Uterus (tissue), 4 donors: ENCODE results near the gene SSBP3. TPM values are rescaled to one million over a fixed set of nuclear protein-coding genes. Genes with fewer than 3 reads are reported as not detected.

Source experiments
- DNase-seq, 2 donors: peaks; one replicate each; pipeline ENCODE4 v3.0.0-alpha.2; 2019 to 2020
- H3K27ac ChIP-seq, 2 donors: fragments of 200-600 bp; sonication (generic); 1 replicate in 1 of 2; 2 replicates in 1 of 2; pipeline ENCODE4 v1.5.1; 2016 to 2018
- H3K27me3 ChIP-seq, 2 donors: fragments of 200-600 bp; sonication (generic); one replicate each; pipeline ENCODE4 v1.5.1; 2018 to 2019; ENCODE audit warnings: control low read depth in 1 of 2
- H3K36me3 ChIP-seq, 2 donors: fragments of 200-600 bp; sonication (generic); one replicate each; pipeline ENCODE4 v1.5.1; 2019; ENCODE audit warnings: control low read depth in 1 of 2
- H3K4me1 ChIP-seq, 2 donors: fragments of 200-600 bp; sonication (generic); one replicate each; pipeline ENCODE4 v1.5.1; 2018 to 2019; ENCODE audit warnings: control low read depth in 1 of 2
- H3K4me3 ChIP-seq, 2 donors: fragments of 200-600 bp; sonication (generic); 1 replicate in 1 of 2; 2 replicates in 1 of 2; pipeline ENCODE4 v1.5.1; 2018 to 2019; ENCODE audit warnings: mild to moderate bottlenecking in 1 of 2
- H3K9me3 ChIP-seq, 2 donors: fragments of 200-600 bp; sonication (generic); one replicate each; pipeline ENCODE4 v1.5.1; 2019; ENCODE audit warnings: control low read depth in 1 of 2
- CTCF ChIP-seq, 4 experiments: fragments of 200-600 bp in 2 of 4; fragments of 450-650 bp in 2 of 4; sonication (generic) in 2 of 4; IDR thresholded peaks; one replicate each; pipeline ENCODE4 v1.5.1; 2016 to 2019; ENCODE audit warnings: antibody characterized with exemption in 4 of 4, mild to moderate bottlenecking in 2 of 4, moderate library complexity in 1 of 4
- POLR2A ChIP-seq, 2 donors: fragments of 450-650 bp; IDR thresholded peaks; one replicate each; pipeline ENCODE4 v1.6.1; 2016; ENCODE audit warnings: antibody characterized with exemption in 2 of 2, mild to moderate bottlenecking in 1 of 2, moderate library complexity in 1 of 2
- intact Hi-C: fragments of 100-400 bp; cut with DNase I; formaldehyde crosslinking; loops from one replicate; pipeline ENCODE4 v1.15.1; 2023; ENCODE audit warnings: low total_unique reads
- total RNA-seq, 4 donors: library from RNA; depleted of rRNA in 3 of 4; stranded (reverse); fragments of >200 nt in 3 of 4; gene quantifications; one replicate each; pipeline versions ENCODE4 v1.1.0 to v1.2.4, GENCODE V29; 2014 to 2023
- donor health status: DM: yes; HTN: yes; CAD: no.

Gene SSBP3
- total RNA-seq, 4 donors from 2014 or later: 19.7 to 125 (median 31.4) TPM

GRCh38 chr1:54413295-54413694 lies 7.1 kb upstream of the SSBP3 start:
- H3K27ac ChIP-seq: peak overlapping the region; percentile 43 to 56
- DNase-seq: peak; percentile 60 to 75
- intact Hi-C loops: no loop called here
- no peak for TF ChIP-seq POLR2A (IDR thresholded peaks at IDR 0.05)
- TF ChIP-seq CTCF (IDR thresholded peaks at IDR 0.05): no peak
- H3K4me1 ChIP-seq: peaks cover 0 to 12% of the 10 kb centered on the region in 2 donors
- no peaks in the 10 kb centered on the region for H3K27me3 ChIP-seq
- H3K36me3 ChIP-seq: no peaks in the 10 kb centered on the region
- H3K4me3 ChIP-seq: no peak overlapping the region
- H3K9me3 ChIP-seq: no peaks in the 10 kb centered on the region

GRCh38 chr1:54410359-54410758 lies 4.2 kb upstream of the SSBP3 start:
- H3K4me1 ChIP-seq: peaks cover 0 to 12% of the 10 kb centered on the region in 2 donors
- no peaks in the 10 kb centered on the region for H3K36me3 ChIP-seq
- no peak overlapping the region for H3K4me3 ChIP-seq
- TF ChIP-seq POLR2A (IDR thresholded peaks at IDR 0.05): no peak
- TF ChIP-seq CTCF (IDR thresholded peaks at IDR 0.05): no peak
- no peaks in the 10 kb centered on the region for H3K9me3 ChIP-seq
- DNase-seq: no peak
- no peaks in the 10 kb centered on the region for H3K27me3 ChIP-seq
- intact Hi-C loops: no loop called here
- H3K27ac ChIP-seq: peak overlapping the region; percentile 86 to 96

GRCh38 chr1:54409156-54410142 lies 3.3 kb upstream of the SSBP3 start:
- TF ChIP-seq POLR2A (IDR thresholded peaks at IDR 0.05) (no peak), CTCF (IDR thresholded peaks at IDR 0.05) (no peak)
- no peaks in the 10 kb centered on the region for H3K36me3 ChIP-seq
- DNase-seq: no peak
- no peaks in the 10 kb centered on the region for H3K9me3 ChIP-seq
- peak overlapping the region; percentile 86 to 96 for H3K27ac ChIP-seq
- peaks cover 0 to 12% of the 10 kb centered on the region in 2 donors for H3K4me1 ChIP-seq
- H3K4me3 ChIP-seq: no peak overlapping the region
- no peaks in the 10 kb centered on the region for H3K27me3 ChIP-seq
- intact Hi-C loops: loop anchor here (5.0 kb wide), 1 partner anchor 137 kb away; no protein-coding TSS in a partner anchor

- H3K36me3 ChIP-seq: no peaks in the 10 kb centered on the region
- TF ChIP-seq POLR2A (IDR thresholded peaks at IDR 0.05): no peak
- no peak for TF ChIP-seq CTCF (IDR thresholded peaks at IDR 0.05)
- H3K4me1 ChIP-seq: peaks cover 4 to 12% of the 10 kb centered on the region in 2 donors
- peak; percentile 37 to 73 for DNase-seq
- no peaks in the 10 kb centered on the region for H3K9me3 ChIP-seq
- peak overlapping the region; percentile 86 to 96 for H3K27ac ChIP-seq
- H3K4me3 ChIP-seq: no peak overlapping the region
- intact Hi-C loops: loop anchor here (5.0 kb wide), 1 partner anchor 136 kb away; no protein-coding TSS in a partner anchor
- no peaks in the 10 kb centered on the region for H3K27me3 ChIP-seq
These were observed 2.2 kb upstream of the SSBP3 start for GRCh38 chr1:54408147-54409066.
